OCI-LY3 (cell line): ENCODE results near the gene POU6F2.

Source experiments
- H2AFZ ChIP-seq: fragments of 200-600, 300-600 bp; shearing (Covaris generic); 2 replicates; pipeline ENCODE4 v1.6.0; 2014; ENCODE audit warnings: antibody characterized with exemption, low read depth, low read length
- H3K27ac ChIP-seq: fragments of 200-600, 300-600 bp; sonication (generic); 2 replicates; pipeline ENCODE4 v1.5.1; 2014; ENCODE audit warnings: mild to moderate bottlenecking, low read length, moderate library complexity, mixed read lengths
- H3K27me3 ChIP-seq: fragments of 200-600, 300-600 bp; sonication (generic); 2 replicates; pipeline ENCODE4 v1.6.1; 2014; ENCODE audit warnings: low read depth, low read length, mixed read lengths
- H3K36me3 ChIP-seq: fragments of 200-600, 300-600 bp; sonication (generic); replicated peaks from 2 replicates; pipeline ENCODE3; 2014; ENCODE audit warnings: low read depth, low read length, mixed read lengths
- H3K4me1 ChIP-seq: fragments of 300-600, 200-600 bp; sonication (generic); 2 replicates; pipeline ENCODE4 v1.6.1; 2014; ENCODE audit warnings: low read length, mixed read lengths
- H3K4me2 ChIP-seq: fragments of 200-600, 300-600 bp; sonication (generic); 2 replicates; pipeline ENCODE4 v1.6.1; 2014; ENCODE audit warnings: low read length, mixed read lengths
- H3K4me3 ChIP-seq: fragments of 300-600, 200-600 bp; sonication (generic); 2 replicates; pipeline ENCODE4 v1.5.1; 2014; ENCODE audit warnings: antibody characterized with exemption, mild to moderate bottlenecking, low read length, moderate library complexity
- H3K79me2 ChIP-seq: fragments of 300-600, 200-600 bp; shearing (Covaris generic); 2 replicates; pipeline ENCODE4 v1.6.1; 2014; ENCODE audit warnings: mild to moderate bottlenecking, low read length, mixed read lengths
- H3K9ac ChIP-seq: fragments of 300-600, 200-600 bp; shearing (Covaris generic); 2 replicates; pipeline ENCODE4 v1.6.0; 2014; ENCODE audit warnings: mild to moderate bottlenecking, low read length, moderate library complexity
- H3K9me3 ChIP-seq: fragments of 200-600, 300-600 bp; shearing (Covaris generic); 2 replicates; pipeline ENCODE4 v1.6.1; 2014; ENCODE audit warnings: low read length, mixed read lengths; ENCODE audit not compliant: insufficient read depth
- H4K20me1 ChIP-seq: fragments of 200-600, 300-600 bp; sonication (generic); 2 replicates; pipeline ENCODE4 v1.6.1; 2016; ENCODE audit warnings: low read length, mixed read lengths; ENCODE audit not compliant: insufficient read depth
- EZH2phosphoT487 ChIP-seq: fragments of 200-600 bp; shearing (Covaris generic); IDR thresholded peaks from 2 replicates; pipeline ENCODE4 v1.6.1; 2018; ENCODE audit warnings: antibody characterized with exemption, mixed run types, low read depth
- TF ChIP-seq, protein P1 (sequence below): fragments of 200-600, 300-600 bp; sonication (generic); IDR thresholded peaks from 2 replicates; pipeline ENCODE4 v1.5.1; 2014; ENCODE audit warnings: antibody characterized with exemption, low read length, low read depth

POU6F2 gene

DNA sequence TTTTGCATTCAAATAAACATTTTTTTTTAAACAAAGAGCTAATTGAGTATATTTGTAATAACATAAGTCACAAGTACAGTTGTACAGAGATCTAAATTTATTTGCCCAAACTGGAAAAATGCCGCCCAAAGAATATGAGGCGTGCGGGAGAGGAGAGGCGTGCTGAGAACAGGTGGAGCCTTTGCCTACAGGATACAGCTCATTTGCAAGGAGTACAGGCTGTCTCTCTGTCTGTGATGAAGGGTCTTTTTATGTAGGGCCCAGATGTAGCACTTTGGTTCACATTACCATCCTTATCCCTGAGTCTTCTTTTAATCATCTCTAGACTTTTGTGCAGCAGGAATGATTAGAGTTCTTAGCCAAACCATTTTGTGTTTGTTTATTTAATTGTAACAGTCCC lies 58.2 kb downstream of the POU6F2 start:
- Histone ChIP-seq H4K20me1 (no peaks in the 10 kb centered on the region), H3K4me2 (no peak overlapping the region), H3K27me3 (peaks cover 10% of the 10 kb centered on the region; the same call in 1 of the 2 replicates), H3K4me1 (no peaks in the 10 kb centered on the region), H3K4me3 (no peak overlapping the region), H3K9me3 (no peaks in the 10 kb centered on the region), H2AFZ (no peak overlapping the region), H3K9ac (no peak overlapping the region), H3K79me2 (no peaks in the 10 kb centered on the region), H3K36me3 (no peaks in the 10 kb centered on the region), H3K27ac (no peak overlapping the region)
- TF ChIP-seq, protein P1, sequence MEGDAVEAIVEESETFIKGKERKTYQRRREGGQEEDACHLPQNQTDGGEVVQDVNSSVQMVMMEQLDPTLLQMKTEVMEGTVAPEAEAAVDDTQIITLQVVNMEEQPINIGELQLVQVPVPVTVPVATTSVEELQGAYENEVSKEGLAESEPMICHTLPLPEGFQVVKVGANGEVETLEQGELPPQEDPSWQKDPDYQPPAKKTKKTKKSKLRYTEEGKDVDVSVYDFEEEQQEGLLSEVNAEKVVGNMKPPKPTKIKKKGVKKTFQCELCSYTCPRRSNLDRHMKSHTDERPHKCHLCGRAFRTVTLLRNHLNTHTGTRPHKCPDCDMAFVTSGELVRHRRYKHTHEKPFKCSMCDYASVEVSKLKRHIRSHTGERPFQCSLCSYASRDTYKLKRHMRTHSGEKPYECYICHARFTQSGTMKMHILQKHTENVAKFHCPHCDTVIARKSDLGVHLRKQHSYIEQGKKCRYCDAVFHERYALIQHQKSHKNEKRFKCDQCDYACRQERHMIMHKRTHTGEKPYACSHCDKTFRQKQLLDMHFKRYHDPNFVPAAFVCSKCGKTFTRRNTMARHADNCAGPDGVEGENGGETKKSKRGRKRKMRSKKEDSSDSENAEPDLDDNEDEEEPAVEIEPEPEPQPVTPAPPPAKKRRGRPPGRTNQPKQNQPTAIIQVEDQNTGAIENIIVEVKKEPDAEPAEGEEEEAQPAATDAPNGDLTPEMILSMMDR, result no peak
- no peak for TF ChIP-seq EZH2phosphoT487

DNA sequence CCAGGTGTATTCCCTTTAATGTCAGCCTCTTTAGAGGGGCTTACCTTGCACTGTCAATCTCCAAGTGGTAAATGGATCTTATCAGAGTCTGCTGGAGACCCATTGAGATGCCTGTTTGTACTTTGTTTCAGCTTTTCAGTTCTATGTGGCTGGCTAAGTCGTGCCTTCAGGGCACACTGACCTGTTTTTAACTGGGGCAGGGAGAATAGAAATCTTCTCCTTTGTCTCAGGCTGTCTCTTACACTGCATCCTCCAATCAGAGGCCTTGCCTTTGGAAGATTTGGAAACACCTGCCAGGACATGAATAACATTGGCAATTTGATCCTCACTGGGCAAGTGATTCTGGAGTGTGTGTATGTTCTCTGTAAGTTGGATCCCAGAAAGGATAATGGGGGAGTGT lies 65.0 kb downstream of the POU6F2 start:
- H3K36me3 ChIP-seq, result no peaks in the 10 kb centered on the region
- H3K79me2 ChIP-seq, result no peaks in the 10 kb centered on the region
- no peak overlapping the region for H3K4me3 ChIP-seq
- TF ChIP-seq, protein P1, result no peak
- TF ChIP-seq EZH2phosphoT487, result no peak
- H3K9me3 ChIP-seq, result no peaks in the 10 kb centered on the region
- no peaks in the 10 kb centered on the region for H3K4me1 ChIP-seq
- no peak overlapping the region for H2AFZ ChIP-seq
- H3K4me2 ChIP-seq, result no peak overlapping the region
- no peak overlapping the region for H3K9ac ChIP-seq
- H3K27me3 ChIP-seq, result no peaks in the 10 kb centered on the region
- H3K27ac ChIP-seq, result no peak overlapping the region
- no peaks in the 10 kb centered on the region for H4K20me1 ChIP-seq

DNA sequence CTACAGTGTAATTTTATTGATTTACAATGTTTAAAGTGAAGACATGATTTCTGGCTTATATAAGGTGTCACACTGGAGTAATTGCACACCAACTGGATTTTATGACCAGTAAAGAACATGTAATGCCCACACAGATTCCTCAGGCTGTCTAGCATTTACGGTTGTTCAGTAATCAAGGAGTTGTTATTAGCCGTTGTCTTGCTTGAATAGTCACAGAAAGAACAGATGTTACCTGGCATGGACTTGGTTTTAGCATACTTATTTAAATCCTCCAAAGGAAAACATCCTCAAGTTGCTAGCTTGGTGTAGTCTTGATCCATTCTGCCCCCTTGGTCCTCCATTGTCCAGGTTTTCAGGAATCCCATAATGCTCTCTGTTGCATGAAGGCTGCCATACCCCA lies 65.8 kb downstream of the POU6F2 start:
- Histone ChIP-seq H2AFZ (no peak overlapping the region), H3K9ac (no peak overlapping the region), H3K79me2 (no peaks in the 10 kb centered on the region), H3K4me3 (no peak overlapping the region), H3K4me2 (no peak overlapping the region), H3K27me3 (no peaks in the 10 kb centered on the region), H3K36me3 (no peaks in the 10 kb centered on the region), H3K9me3 (no peaks in the 10 kb centered on the region), H3K4me1 (no peaks in the 10 kb centered on the region), H4K20me1 (no peaks in the 10 kb centered on the region), H3K27ac (no peak overlapping the region)
- no peak for TF ChIP-seq EZH2phosphoT487
- TF ChIP-seq, protein P1, result no peak

DNA sequence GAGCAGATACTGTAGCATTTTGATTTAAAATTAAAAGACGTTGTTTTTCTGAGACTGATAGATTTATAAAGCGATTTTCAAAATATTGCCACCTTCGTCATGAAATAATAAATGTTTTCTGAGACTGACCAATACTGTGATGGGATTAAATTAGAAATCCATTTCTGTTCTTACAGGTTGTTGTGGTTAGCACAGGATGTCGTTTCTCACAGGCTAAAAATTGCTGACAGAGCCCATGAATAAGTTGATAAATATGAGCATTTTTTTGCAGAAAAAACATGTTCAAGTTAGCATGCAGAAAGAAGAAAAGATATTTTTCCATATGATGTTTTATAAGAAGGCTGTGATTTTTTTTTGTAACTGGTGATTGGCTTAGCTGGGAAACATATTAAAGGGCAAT lies 66.8 kb downstream of the POU6F2 start:
- no peak overlapping the region for H3K27ac ChIP-seq

More for the DNA sequence above, 66.8 kb downstream of the POU6F2 start:
- Histone ChIP-seq H2AFZ (no peak overlapping the region), H3K79me2 (no peaks in the 10 kb centered on the region), H3K4me3 (no peak overlapping the region), H3K36me3 (no peaks in the 10 kb centered on the region), H3K9ac (no peak overlapping the region), H4K20me1 (no peaks in the 10 kb centered on the region), H3K4me2 (no peak overlapping the region), H3K4me1 (no peaks in the 10 kb centered on the region), H3K9me3 (no peaks in the 10 kb centered on the region), H3K27me3 (no peaks in the 10 kb centered on the region)
- no peak for TF ChIP-seq EZH2phosphoT487
- TF ChIP-seq, protein P1, result no peak
